Measurements from ENCODE around the gene PDPK1. TPM values are rescaled to one million over a fixed set of nuclear protein-coding genes. Genes with fewer than 3 reads are reported as not detected.
A peak's percentile ranks its signal among the peaks of the same experiment; 100 is the strongest.
"Not testable (repeated sequence)": the region's sequence is repeated elsewhere in the genome, so short reads cannot be mapped to it uniquely, and the experiment has no call there.

The PDPK1 gene
- total and polyA plus RNA-seq, 9 donors, result 14.6 to 53.2 (median 35.6) TPM

DNA sequence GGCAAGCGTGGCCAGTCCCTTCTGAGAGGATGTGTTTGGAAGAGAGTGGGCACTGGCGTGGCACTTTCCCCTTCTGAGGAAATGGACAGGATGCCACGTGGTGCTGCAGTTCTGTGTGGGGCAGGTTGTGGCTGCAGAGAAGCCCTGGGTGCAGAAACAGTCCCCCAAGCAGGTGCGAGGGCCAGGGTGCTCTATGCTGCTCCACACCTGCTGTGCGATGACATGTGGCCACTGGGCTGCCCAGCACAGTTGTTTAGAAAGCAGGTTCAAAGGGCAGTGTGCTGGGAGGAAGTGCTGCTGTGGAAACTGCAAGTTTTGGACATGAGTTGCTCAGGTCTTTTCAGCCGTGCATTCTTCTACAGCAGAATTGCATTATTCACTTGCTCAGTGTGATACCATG, 3.6 kb downstream of the PDPK1 start:
- intact Hi-C loops (cut with DNase I); H3K9me3 ChIP-seq; H3K27ac ChIP-seq; H3K4me3 ChIP-seq; H3K27me3 ChIP-seq; H3K36me3 ChIP-seq: not testable (repeated sequence)
- 58 to 67% (median 62%) methylated on average over 6 of the region's 6 CpGs for WGBS, 3 donors
- DNase-seq, result peak in 1 of 5 donors; percentile 13
- peaks cover 11% of the 10 kb centered on the region for H3K4me1 ChIP-seq (ENCODE audit: insufficient read depth)

DNA sequence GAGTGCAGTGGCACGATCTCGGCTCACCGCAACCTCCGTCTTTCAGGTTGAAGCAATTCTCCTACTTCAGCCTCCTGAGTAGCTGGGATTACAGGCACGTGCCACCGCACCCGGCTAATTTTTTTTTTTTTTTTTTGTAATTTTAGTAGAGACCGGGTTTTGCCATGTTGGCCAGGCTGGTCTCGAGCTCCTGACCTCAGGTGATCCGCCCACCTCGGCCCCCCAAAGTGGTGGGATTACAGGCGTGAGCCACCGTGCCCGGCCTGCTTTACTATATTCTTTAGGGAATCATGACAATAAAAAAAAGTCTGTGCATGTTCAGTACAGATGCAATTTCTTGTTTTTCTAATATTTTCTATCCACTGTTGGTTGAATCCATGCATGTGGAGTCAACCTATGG, 6.0 kb downstream of the PDPK1 start:
- H3K36me3 ChIP-seq; H3K4me3 ChIP-seq; H3K9me3 ChIP-seq; H3K27me3 ChIP-seq; H3K27ac ChIP-seq; H3K4me1 ChIP-seq (ENCODE audit: insufficient read depth); DNase-seq; intact Hi-C loops (cut with DNase I): not testable (repeated sequence)
- WGBS, 3 donors, result 89 to 93% (median 89%) methylated on average over 14 of the region's 14 CpGs

DNA sequence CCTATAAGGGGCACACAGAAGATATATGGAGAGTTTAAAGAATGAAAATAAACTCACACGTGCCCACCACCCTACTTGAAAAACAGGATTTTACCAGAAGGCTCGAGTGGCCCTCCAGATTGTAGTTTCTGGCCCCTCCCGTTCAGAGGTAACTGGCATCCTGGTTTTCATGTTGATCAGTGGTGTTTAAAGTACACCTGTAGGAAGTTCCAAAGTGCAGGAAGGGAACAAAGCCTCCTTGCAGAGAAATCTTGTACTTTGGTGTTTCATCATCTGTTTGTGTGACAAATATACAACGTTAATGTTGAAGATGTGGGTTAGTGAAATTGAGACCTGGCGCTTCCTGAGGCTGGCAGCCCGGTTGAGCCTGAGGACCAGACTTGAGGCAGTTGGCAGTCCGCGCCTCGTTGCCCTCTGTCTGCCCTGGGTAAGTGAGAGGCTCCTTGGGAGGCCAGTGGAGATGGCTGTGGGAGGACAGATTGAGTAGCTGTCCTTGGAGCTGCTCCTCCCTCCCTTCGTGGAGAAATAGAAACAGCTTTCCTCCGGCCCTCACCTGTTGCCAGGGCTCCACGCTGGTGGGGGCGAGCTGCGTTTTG, 12.6 kb downstream of the PDPK1 start:
- H3K9me3 ChIP-seq; DNase-seq; H3K4me1 ChIP-seq (ENCODE audit: insufficient read depth); H3K36me3 ChIP-seq; H3K4me3 ChIP-seq; H3K27ac ChIP-seq; intact Hi-C loops (cut with DNase I); H3K27me3 ChIP-seq: not testable (repeated sequence)
- 57 to 78% methylated on average over 1 of the region's 14 CpGs; no CpG with 5 or more reads in 1 of the 3 donors for WGBS, 3 donors

DNA sequence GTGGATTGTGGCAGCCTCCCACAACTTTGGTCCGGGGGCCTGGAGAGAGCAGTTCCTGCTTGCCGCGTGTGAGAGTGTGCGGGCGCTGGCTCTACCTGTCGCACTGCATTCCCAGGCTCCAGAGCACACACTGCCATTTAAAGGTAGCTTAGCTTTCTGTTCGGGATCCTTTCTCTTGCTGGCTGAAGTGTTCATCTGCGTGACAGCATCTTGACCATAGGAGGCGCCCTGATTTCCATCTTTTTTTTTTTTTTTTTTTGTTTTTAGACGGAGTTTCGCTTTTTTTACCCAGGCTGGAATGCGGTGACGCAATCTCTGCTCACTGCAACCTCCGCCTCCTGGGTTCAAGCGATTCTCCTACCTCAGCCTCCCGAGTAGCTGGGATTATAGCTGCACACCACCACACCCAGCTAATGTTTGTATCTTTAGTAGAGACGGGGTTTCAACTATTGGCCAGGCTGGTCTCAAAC, 13.6 kb downstream of the PDPK1 start:
- 57 to 74% (median 66%) methylated on average over 11 to 17 of the region's 17 CpGs for WGBS, 3 donors
- H3K27me3 ChIP-seq; H3K4me1 ChIP-seq (ENCODE audit: insufficient read depth); H3K4me3 ChIP-seq; DNase-seq; H3K36me3 ChIP-seq; H3K27ac ChIP-seq; intact Hi-C loops (cut with DNase I); H3K9me3 ChIP-seq: not testable (repeated sequence)

DNA sequence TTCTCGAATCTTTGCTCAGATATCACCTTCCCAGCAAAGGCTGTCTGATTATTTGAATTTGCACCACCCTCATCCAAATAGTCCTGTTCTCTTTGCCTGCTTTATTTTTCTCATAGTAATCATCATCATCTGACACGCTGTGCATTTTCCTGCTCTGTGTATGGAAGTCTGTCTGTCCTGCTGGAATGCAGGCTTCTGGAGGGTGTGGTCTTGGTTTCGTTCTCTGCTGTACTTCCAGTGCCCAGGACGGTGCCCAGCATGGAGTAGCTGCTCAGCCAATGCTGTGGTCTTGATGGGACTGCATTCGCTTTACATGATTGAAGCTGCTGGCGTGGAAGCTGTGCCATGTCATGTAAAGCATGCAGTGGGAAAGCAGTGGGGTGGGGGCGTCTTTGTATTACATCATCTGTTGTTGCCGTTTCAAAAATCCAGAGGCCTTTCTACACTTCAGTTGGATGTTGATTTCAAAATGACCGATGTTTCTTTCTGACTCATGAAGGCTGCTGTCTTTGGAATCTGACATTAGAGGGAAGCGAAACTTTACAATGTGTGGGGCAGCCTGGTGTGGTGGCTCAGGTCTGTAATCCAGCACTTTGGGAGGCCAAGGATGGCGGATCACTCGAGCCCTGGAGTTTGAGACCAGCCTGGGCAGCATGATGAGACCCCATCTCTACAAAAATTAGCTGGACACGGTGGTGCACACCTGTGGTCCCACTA, 17.0 kb downstream of the PDPK1 start:
- DNase-seq; intact Hi-C loops (cut with DNase I); H3K36me3 ChIP-seq; H3K9me3 ChIP-seq; H3K27ac ChIP-seq; H3K27me3 ChIP-seq; H3K4me3 ChIP-seq; H3K4me1 ChIP-seq (ENCODE audit: insufficient read depth): not testable (repeated sequence)
- no CpG with 5 or more reads among the region's 13 CpGs for WGBS, 3 donors

DNA sequence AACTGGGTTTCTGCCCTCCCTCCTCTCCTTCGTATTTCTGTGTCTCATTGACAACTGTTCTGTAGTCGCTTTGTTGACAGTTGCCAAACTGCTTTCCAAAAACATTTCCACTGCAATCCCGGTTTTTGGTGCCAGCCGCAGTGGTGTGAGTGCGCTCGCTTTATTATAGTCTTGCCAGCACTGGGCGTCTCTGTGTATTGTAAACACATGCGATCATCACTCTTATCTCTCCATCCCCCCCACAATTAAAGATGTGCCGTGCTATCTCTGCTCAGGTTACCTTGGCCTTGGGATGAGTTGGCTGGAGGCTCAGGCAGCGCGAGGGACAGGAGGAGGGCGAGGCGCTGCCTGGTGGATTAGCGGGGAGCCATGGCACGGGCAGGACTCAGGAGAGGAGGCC, 19.3 kb downstream of the PDPK1 start:
- peak in 1 of 5 donors; percentile 4 for DNase-seq
- H3K4me3 ChIP-seq; H3K4me1 ChIP-seq (ENCODE audit: insufficient read depth); H3K27ac ChIP-seq; H3K27me3 ChIP-seq; H3K9me3 ChIP-seq; H3K36me3 ChIP-seq; intact Hi-C loops (cut with DNase I): not testable (repeated sequence)
- WGBS, 3 donors, result 45% methylated on average over 6 of the region's 15 CpGs; no CpG with 5 or more reads in 2 of the 3 donors

DNA sequence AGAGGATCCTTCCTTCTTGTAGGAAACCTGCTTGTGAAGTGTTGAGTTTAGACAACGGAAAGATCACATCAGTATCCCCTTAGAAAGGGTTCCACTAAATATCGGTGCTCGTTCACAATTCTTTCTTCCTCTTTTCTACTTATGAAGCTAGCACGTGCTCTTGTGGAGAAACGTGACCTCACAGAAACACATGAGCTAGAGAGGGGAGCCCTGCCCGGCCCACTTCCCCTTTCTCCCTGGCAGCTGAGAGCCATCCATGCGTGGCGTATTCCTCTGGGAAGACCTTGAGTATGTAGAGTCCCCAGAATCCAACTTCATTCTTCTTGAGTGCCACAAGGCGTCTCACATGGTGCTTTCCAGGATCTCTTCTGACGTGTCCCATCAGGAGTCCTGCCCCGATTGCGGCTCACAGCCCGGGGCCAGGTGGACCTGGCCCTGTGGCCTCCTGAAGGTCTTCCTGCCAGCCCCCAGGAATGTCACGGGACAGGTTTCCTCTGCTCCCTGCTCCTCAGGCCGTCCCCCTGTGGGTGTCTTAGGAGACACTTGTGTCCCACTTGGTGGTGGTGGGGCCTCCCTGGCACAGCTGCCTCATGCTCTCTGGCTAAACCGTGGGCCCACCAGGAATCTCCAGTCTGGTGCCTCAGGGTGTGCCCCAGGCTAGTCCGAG, 22.4 kb downstream of the PDPK1 start:
- H3K4me3 ChIP-seq; H3K27ac ChIP-seq; intact Hi-C loops (cut with DNase I); H3K9me3 ChIP-seq; H3K4me1 ChIP-seq (ENCODE audit: insufficient read depth); H3K36me3 ChIP-seq; H3K27me3 ChIP-seq; DNase-seq: not testable (repeated sequence)
- WGBS, 3 donors, result 73 to 85% (median 80%) methylated on average over 8 to 10 of the region's 17 CpGs

DNA sequence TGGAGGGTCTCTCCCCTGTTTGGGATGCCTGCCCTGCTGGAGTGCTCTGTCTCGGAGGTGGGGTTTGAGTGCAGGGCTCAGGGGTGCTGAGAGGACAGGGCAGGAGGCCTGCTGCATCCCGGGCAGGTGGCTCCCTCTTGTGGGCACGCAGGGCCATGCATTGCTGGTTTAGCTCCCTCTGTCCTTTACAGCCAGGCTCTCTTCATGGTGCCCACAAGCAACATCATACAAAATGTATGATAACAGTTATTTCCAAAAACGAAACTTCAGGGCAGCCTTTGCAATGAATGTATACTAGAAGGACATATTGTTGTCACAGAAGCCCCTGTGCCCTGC, 22.9 kb downstream of the PDPK1 start:
- H3K4me3 ChIP-seq; H3K36me3 ChIP-seq; H3K27me3 ChIP-seq; intact Hi-C loops (cut with DNase I); H3K27ac ChIP-seq; H3K4me1 ChIP-seq (ENCODE audit: insufficient read depth); H3K9me3 ChIP-seq: not testable (repeated sequence)
- 8 to 24% methylated on average over 2 of the region's 4 CpGs; no CpG with 5 or more reads in 1 of the 3 donors for WGBS, 3 donors
- peak; percentile 23 to 77 (median 62) for DNase-seq

DNA sequence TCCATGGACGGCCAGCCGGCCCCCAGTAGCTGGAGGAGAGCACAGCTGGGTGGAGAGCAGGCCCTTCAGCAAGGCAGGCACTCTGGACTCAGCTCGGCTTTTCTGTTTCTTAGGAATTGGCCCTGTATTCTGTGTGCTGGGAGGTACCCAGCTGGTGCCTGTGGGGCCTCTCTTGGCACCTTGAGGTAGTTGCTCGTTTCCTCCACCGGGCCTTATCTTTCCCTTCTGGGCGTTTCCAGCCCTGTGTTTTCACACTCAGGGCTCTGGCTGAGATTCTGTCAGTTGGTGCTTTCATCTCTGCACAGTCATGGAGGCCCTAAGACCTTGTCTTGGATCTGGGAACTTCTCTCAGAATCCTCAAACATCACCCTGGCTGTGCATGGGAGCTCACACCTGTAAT, 29.7 kb downstream of the PDPK1 start:
- DNase-seq; H3K27ac ChIP-seq; H3K4me3 ChIP-seq; H3K27me3 ChIP-seq; H3K9me3 ChIP-seq; intact Hi-C loops (cut with DNase I); H3K4me1 ChIP-seq (ENCODE audit: insufficient read depth); H3K36me3 ChIP-seq: not testable (repeated sequence)
- WGBS, 3 donors, result no CpG with 5 or more reads among the region's 6 CpGs

DNA sequence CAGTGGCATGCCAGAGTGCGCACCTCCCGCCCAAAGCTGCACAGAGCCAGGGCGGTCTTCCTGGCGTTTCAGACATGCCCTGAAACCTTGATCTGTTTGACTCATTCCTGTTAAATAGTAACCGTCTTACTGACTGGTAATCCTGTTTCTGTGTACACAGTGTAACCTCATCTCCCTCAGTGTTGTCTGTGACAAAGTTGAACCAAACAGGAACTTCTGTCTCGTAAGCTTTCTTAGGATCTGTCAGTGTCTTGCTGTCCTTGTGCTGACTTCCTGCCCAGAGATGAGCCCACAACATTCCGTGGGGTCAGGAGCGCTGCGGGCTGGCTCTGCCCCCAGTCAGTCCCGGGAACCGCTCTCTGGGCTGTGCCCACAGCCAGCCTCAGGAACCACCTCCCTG, 30.8 kb downstream of the PDPK1 start:
- H3K4me3 ChIP-seq; H3K27me3 ChIP-seq; H3K36me3 ChIP-seq; H3K27ac ChIP-seq; H3K4me1 ChIP-seq (ENCODE audit: insufficient read depth); H3K9me3 ChIP-seq; intact Hi-C loops (cut with DNase I); DNase-seq: not testable (repeated sequence)
- no CpG with 5 or more reads among the region's 11 CpGs for WGBS, 3 donors

DNA sequence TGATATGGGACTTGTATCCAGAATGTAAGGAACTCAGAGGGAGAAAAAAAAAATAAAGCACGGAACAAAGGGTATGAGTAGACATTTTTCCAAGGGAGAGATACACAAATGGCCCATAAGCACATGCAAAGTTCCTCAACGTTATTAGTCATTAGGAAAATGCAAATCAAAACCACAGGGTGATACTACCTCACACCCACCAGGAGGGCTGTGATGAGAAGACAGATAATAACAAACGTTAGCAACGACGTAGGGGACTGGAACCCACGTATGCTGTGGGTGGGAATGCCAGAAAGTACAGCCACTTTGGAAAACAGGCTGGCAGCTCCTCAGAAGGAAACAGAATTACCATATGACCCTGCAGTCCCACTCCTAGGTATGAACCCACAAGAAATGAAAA, 34.9 kb downstream of the PDPK1 start:
- DNase-seq; intact Hi-C loops (cut with DNase I); H3K4me3 ChIP-seq; H3K27me3 ChIP-seq; H3K4me1 ChIP-seq (ENCODE audit: insufficient read depth); H3K27ac ChIP-seq; H3K36me3 ChIP-seq; H3K9me3 ChIP-seq: not testable (repeated sequence)
- no CpG with 5 or more reads among the region's 6 CpGs for WGBS, 3 donors

DNA sequence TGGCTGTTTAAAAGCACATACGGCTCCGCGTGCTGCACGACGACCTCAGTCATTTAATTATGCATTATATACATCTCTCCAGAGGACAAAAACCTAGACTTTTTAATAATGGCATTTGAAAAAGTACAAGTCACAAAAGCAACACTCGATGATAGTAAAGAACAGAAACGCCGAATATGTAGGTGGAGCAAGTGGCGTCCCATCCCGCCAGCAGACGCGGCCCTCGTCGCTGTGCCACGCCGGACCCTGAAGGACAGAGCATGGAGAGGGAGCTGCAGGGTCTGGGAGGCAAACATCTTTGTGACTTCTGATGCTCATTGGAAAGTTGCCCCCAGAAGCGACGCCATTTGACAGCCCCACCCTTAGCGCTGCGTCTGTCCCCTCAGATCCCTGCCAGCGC, 38.0 kb downstream of the PDPK1 start:
- 69 to 80% (median 77%) methylated on average over 2 to 16 of the region's 21 CpGs for WGBS, 3 donors
- H3K27ac ChIP-seq; DNase-seq; H3K36me3 ChIP-seq; H3K4me1 ChIP-seq (ENCODE audit: insufficient read depth); intact Hi-C loops (cut with DNase I); H3K9me3 ChIP-seq; H3K4me3 ChIP-seq; H3K27me3 ChIP-seq: not testable (repeated sequence)

Data from ovary (tissue), 9 donors.